Uterus (tissue), 2 donors: ENCODE data around the gene RNF144B.

Experiments
- POLR2A ChIP-seq, 2 donors: fragments of 450-650 bp; IDR thresholded peaks; one replicate each; pipeline ENCODE4 v1.6.1; 2016; ENCODE audit warnings: antibody characterized with exemption in 2 of 2, mild to moderate bottlenecking in 1 of 2, moderate library complexity in 1 of 2
- TF ChIP-seq, protein P1 (sequence below), 4 experiments: fragments of 200-600 bp in 2 of 4; fragments of 450-650 bp in 2 of 4; sonication (generic) in 2 of 4; IDR thresholded peaks; one replicate each; pipeline ENCODE4 v1.5.1; 2016 to 2019; ENCODE audit warnings: antibody characterized with exemption in 4 of 4, mild to moderate bottlenecking in 2 of 4, moderate library complexity in 1 of 4

DNA sequence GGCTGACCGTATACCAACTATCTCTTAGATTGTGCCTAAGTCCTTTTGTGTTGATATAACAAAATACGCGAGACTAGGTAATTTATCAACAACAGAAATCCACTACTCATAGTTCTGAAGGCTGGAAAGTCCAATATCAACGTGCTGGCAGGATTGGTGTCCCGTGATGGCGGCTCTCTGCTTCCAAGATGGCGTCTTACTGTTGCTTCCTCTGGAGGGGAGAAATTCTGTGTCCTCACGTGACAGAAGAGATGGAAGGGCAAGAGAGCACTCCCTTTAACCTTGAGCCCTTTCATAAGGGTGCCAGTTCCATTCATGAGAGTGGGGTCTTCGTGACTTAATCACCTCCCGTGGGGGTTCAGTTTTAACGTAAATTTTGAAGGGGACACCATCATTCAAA is 28.1 kb downstream of the RNF144B start:
- TF ChIP-seq, protein P1, sequence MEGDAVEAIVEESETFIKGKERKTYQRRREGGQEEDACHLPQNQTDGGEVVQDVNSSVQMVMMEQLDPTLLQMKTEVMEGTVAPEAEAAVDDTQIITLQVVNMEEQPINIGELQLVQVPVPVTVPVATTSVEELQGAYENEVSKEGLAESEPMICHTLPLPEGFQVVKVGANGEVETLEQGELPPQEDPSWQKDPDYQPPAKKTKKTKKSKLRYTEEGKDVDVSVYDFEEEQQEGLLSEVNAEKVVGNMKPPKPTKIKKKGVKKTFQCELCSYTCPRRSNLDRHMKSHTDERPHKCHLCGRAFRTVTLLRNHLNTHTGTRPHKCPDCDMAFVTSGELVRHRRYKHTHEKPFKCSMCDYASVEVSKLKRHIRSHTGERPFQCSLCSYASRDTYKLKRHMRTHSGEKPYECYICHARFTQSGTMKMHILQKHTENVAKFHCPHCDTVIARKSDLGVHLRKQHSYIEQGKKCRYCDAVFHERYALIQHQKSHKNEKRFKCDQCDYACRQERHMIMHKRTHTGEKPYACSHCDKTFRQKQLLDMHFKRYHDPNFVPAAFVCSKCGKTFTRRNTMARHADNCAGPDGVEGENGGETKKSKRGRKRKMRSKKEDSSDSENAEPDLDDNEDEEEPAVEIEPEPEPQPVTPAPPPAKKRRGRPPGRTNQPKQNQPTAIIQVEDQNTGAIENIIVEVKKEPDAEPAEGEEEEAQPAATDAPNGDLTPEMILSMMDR (IDR thresholded peaks at IDR 0.05) = no peak
- TF ChIP-seq POLR2A (IDR thresholded peaks at IDR 0.05) = no peak
